HCT116 (cell line): ENCODE results near the gene ALG3. TPM values are rescaled to one million over a fixed set of nuclear protein-coding genes. Genes with fewer than 3 reads are reported as not detected.

Source experiments
- ATAC-seq: fragments of 200-7000 bp; cut with Tn5 transposase; 2 replicates; pipeline ENCODE4 v1.9.1; 2020; ENCODE audit warnings: mild to moderate bottlenecking, moderate library complexity
- BruUV-seq: library from RNA; stranded (reverse); fragments of 400-500 nt; replicated peaks from 2 replicates; lab custom pipeline; 2021; lab: Mats Ljungman, UMichigan
- CTCF ChIA-PET: fragments of 300-600 bp; sonication (Branson Sonifier 250); formaldehyde crosslinking; loops from one replicate; lab custom pipeline; 2021; ENCODE audit warnings: antibody characterized with exemption; lab: Charles Lee
- POLR2A ChIA-PET: fragments of 300-600, 350-600 bp; sonication (Branson Sonifier 250); formaldehyde crosslinking; loops from one replicate; lab custom pipeline; 2021; ENCODE audit warnings: antibody characterized with exemption; lab: Charles Lee
- RAD21 ChIA-PET, 2 experiments: fragments of 300-600 bp; sonication (Branson Sonifier 250); formaldehyde crosslinking; loops; one replicate each; lab custom pipeline; 2023; ENCODE audit warnings: low total read pairs in 2 of 2; ENCODE audit not compliant: uncharacterized antibody in 2 of 2, unreplicated experiment in 2 of 2, low non-redundant PET in 1 of 2; lab: Charles Lee
- DNase-seq: peaks from one replicate; pipeline ENCODE4 v3.0.0-alpha.2; 2010; ENCODE audit warnings: low read depth, low spot score
- H2AFZ ChIP-seq: fragments of 200-600 bp; shearing (Covaris generic), sonication (generic); 2 replicates; pipeline ENCODE4 v1.6.1; 2017; ENCODE audit warnings: low read depth, mixed run types, mixed read lengths, antibody characterized with exemption, low read length; ENCODE audit not compliant: poor library complexity, severe bottlenecking
- H3K27ac ChIP-seq: 2 replicates; pipeline ENCODE4 v1.5.1; 2012; ENCODE audit warnings: low read depth, low read length
- H3K27me3 ChIP-seq: fragments of 200-600 bp; sonication (generic); 2 replicates; pipeline ENCODE4 v1.6.1; 2016; ENCODE audit warnings: mixed run types, low read length, mixed read lengths; ENCODE audit not compliant: insufficient read depth
- H3K36me3 ChIP-seq, 2 experiments: fragments of 200-500 bp in 1 of 2; fragments of 200-600 bp in 1 of 2; sonication (Bioruptor generic) in 1 of 2; sonication (generic) in 1 of 2; 2 replicates each; pipeline versions ENCODE4 v1.5.1 to v1.6.1; 2014 to 2016; ENCODE audit warnings: low read length in 2 of 2, inconsistent platforms in 1 of 2, mixed read lengths in 1 of 2, mixed run types in 1 of 2; ENCODE audit not compliant: insufficient read depth in 2 of 2, control insufficient read depth in 1 of 2
- H3K4me1 ChIP-seq, 2 experiments: fragments of 200-600 bp in 1 of 2; sonication (generic) in 1 of 2; 2 replicates each; pipeline versions ENCODE4 v1.5.1 to v1.6.1; 2012 to 2017; ENCODE audit warnings: low read length in 2 of 2, inconsistent platforms in 1 of 2, mild to moderate bottlenecking in 1 of 2, mixed read lengths in 1 of 2, mixed run types in 1 of 2, moderate library complexity in 1 of 2; ENCODE audit not compliant: insufficient read depth in 2 of 2, control insufficient read depth in 1 of 2
- H3K4me2 ChIP-seq: fragments of 200-600 bp; sonication (generic); 2 replicates; pipeline ENCODE4 v1.6.1; 2017; ENCODE audit warnings: mixed run types, low read length, mixed read lengths
- H3K4me3 ChIP-seq, 2 experiments: fragments of 200-600 bp in 1 of 2; sonication (generic) in 1 of 2; replicated peaks in 1 of 2; 2 replicates each; pipeline ENCODE4 v1.5.1; 2011 to 2016; ENCODE audit warnings: low read length in 2 of 2, control low read depth in 1 of 2, low read depth in 1 of 2, mild to moderate bottlenecking in 1 of 2, mixed read lengths in 1 of 2, mixed run types in 1 of 2
- H3K79me2 ChIP-seq: fragments of 200-600 bp; sonication (generic); 2 replicates; pipeline ENCODE4 v1.6.1; 2017; ENCODE audit warnings: mild to moderate bottlenecking, mixed run types, low read length, moderate library complexity, mixed read lengths; ENCODE audit not compliant: insufficient read depth
- H3K9ac ChIP-seq: fragments of 200-600 bp; sonication (generic); 2 replicates; pipeline ENCODE4 v1.6.1; 2016; ENCODE audit warnings: low read length, mixed read lengths
- H3K9me2 ChIP-seq: fragments of 200-600 bp; sonication (generic), shearing (Covaris generic); 2 replicates; pipeline ENCODE4 v1.6.1; 2017; ENCODE audit warnings: mixed run types, mild to moderate bottlenecking, moderate library complexity; ENCODE audit not compliant: insufficient read depth
- H3K9me3 ChIP-seq, 2 experiments: fragments of 200-500 bp in 1 of 2; fragments of 200-600 bp in 1 of 2; sonication (Bioruptor generic) in 1 of 2; sonication (generic) in 1 of 2; 2 replicates each; pipeline ENCODE4 v1.6.1; 2014 to 2017; ENCODE audit warnings: low read length in 2 of 2, mixed read lengths in 2 of 2, inconsistent platforms in 1 of 2, low read depth in 1 of 2, mild to moderate bottlenecking in 1 of 2, mixed run types in 1 of 2, moderate library complexity in 1 of 2; ENCODE audit not compliant: control insufficient read depth in 1 of 2, insufficient read depth in 1 of 2
- H4K20me1 ChIP-seq: fragments of 200-600 bp; sonication (generic), shearing (Covaris generic); 2 replicates; pipeline ENCODE4 v1.6.1; 2017; ENCODE audit warnings: mixed run types, mild to moderate bottlenecking, moderate library complexity; ENCODE audit not compliant: insufficient read depth
- CBX3 ChIP-seq: IDR thresholded peaks from 2 replicates; pipeline ENCODE4 v1.6.1; 2012; ENCODE audit warnings: low read depth
- EGR1 ChIP-seq: IDR thresholded peaks from 2 replicates; pipeline ENCODE4 v1.6.1; 2012; ENCODE audit warnings: low read depth
- ELF1 ChIP-seq: IDR thresholded peaks from 2 replicates; pipeline ENCODE4 v1.6.1; 2012; ENCODE audit warnings: low read depth, borderline replicate concordance
- EZH2 ChIP-seq: fragments of 200-600 bp; sonication (generic); IDR thresholded peaks from 2 replicates; pipeline ENCODE4 v1.6.1; 2017; ENCODE audit warnings: antibody characterized with exemption, mixed run types
- EZH2phosphoT487 ChIP-seq: fragments of 200-600 bp; IDR thresholded peaks from 2 replicates; pipeline ENCODE4 v1.6.1; 2018; ENCODE audit warnings: antibody characterized with exemption, borderline replicate concordance
- FOSL1 ChIP-seq: IDR thresholded peaks from 2 replicates; pipeline ENCODE4 v1.6.1; 2012; ENCODE audit warnings: low read depth
- POLR2AphosphoS5 ChIP-seq: IDR thresholded peaks from 2 replicates; pipeline ENCODE4 v1.6.1; 2011; ENCODE audit warnings: mild to moderate bottlenecking, low read depth, low read length, moderate library complexity
- SP1 ChIP-seq: IDR thresholded peaks from 2 replicates; pipeline ENCODE4 v1.6.1; 2012; ENCODE audit warnings: low read depth
- YY1 ChIP-seq: IDR thresholded peaks from 2 replicates; pipeline ENCODE4 v1.6.1; 2011; ENCODE audit warnings: low read length, low read depth, moderate library complexity, mild to moderate bottlenecking; ENCODE audit not compliant: insufficient replicate concordance; ENCODE audit errors: extremely low read depth
- ZBTB33 ChIP-seq: IDR thresholded peaks from 2 replicates; pipeline ENCODE4 v1.6.1; 2011; ENCODE audit warnings: mild to moderate bottlenecking, low read length, moderate library complexity; ENCODE audit not compliant: insufficient replicate concordance; ENCODE audit errors: extremely low read depth
- intact Hi-C: fragments of 100-400 bp; cut with micrococcal nuclease; formaldehyde crosslinking; loops from 2 replicates; pipeline ENCODE4 v1.10.0; 2022
- total RNA-seq: library from RNA; stranded (reverse); gene quantifications from one replicate; pipeline ENCODE4 v1.2.1, GENCODE V29; 2021; ENCODE audit not compliant: unreplicated experiment

Gene ALG3
- total RNA-seq, 1 experiment from 2014 or later = 56.6 TPM

- Histone ChIP-seq H2AFZ (no peak overlapping the region), H4K20me1 (no peaks in the 10 kb centered on the region), H3K4me1 (no peaks in the 10 kb centered on the region), H3K9me3 (no peaks in the 10 kb centered on the region), H3K4me2 (no peak overlapping the region), H3K9ac (no peak overlapping the region), H3K36me3 (no peaks in the 10 kb centered on the region), H3K4me3 (no peak overlapping the region), H3K27ac (no peak overlapping the region), H3K79me2 (no peaks in the 10 kb centered on the region), H3K27me3 (no peaks in the 10 kb centered on the region), H3K9me2 (no peaks in the 10 kb centered on the region)
- no TSS peak for BruUV-seq
- no peak for ATAC-seq
- no peak for DNase-seq
- intact Hi-C loops = no loop called here
- ChIA-PET POLR2A (no interaction called here), RAD21 (no interaction called here), CTCF (no interaction called here)
- TF ChIP-seq FOSL1 (no peak), YY1 (no peak), POLR2AphosphoS5 (no peak), ZBTB33 (no peak), EZH2 (no peak), EZH2phosphoT487 (no peak), SP1 (no peak), EGR1 (no peak), ELF1 (no peak), CBX3 (no peak)
Measured at GRCh38 chr3:184200825-184201224, 47.9 kb downstream of the ALG3 start.
